ENCODE data around the gene POR.

DNA sequence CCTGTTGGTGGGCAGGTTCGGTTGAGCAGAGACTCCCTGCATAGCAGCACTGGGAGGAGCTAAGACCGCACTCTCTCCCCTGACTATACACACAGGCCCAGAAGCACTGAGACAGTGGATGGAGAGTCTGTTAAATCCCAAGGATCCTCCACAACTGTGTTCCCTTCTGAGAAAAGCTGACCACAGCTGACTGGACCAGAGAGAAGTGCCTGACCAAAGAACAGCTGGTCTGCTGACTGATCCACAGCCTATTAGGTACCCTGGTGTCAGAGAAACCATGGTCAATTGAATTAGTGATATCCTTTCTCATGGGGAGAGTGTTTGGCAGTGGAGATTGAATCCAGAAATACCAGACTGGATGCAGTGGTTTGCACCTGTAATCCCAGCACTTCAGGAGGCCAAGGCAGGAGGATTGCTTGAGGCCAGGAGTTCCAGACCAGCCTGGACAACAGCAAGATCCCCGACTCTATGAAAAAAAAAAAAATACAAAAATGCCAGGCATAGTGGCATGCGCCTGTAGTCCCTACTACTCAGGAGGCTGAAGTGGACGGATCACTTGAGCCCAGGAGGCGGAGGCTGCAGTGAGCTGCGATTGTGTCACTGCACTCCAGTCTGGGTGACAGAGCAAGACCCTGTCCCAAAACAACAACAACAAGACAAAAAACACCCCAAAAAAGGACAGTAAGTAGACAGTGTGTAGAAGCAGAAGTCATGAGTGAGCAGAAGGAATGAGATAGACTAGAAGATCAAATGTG is 107.2 kb downstream of the POR start:
- TF ChIP-seq, protein P1, sequence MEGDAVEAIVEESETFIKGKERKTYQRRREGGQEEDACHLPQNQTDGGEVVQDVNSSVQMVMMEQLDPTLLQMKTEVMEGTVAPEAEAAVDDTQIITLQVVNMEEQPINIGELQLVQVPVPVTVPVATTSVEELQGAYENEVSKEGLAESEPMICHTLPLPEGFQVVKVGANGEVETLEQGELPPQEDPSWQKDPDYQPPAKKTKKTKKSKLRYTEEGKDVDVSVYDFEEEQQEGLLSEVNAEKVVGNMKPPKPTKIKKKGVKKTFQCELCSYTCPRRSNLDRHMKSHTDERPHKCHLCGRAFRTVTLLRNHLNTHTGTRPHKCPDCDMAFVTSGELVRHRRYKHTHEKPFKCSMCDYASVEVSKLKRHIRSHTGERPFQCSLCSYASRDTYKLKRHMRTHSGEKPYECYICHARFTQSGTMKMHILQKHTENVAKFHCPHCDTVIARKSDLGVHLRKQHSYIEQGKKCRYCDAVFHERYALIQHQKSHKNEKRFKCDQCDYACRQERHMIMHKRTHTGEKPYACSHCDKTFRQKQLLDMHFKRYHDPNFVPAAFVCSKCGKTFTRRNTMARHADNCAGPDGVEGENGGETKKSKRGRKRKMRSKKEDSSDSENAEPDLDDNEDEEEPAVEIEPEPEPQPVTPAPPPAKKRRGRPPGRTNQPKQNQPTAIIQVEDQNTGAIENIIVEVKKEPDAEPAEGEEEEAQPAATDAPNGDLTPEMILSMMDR (conservative IDR thresholded peaks at IDR 0.05; ENCODE audit: low read length) = no peak
- TF ChIP-seq EZH2phosphoT487 (IDR thresholded peaks at IDR 0.05; ENCODE audit: borderline replicate concordance) = no peak

Data from Loucy (cell line).